CD14-positive monocyte (primary cell): ENCODE results near the gene GALNT15. TPM values are rescaled to one million over a fixed set of nuclear protein-coding genes. Genes with fewer than 3 reads are reported as not detected.

ENCODE experiments used
- DNase-seq, 3 donors: peaks; one replicate each; pipeline ENCODE4 v3.0.0-alpha.2; 2011 to 2022
- H2AFZ ChIP-seq: 2 replicates; pipeline ENCODE4 v1.6.0; 2012; ENCODE audit warnings: mild to moderate bottlenecking, low read depth, low read length, inconsistent platforms; ENCODE audit not compliant: insufficient read depth, poor library complexity, severe bottlenecking
- H3K27ac ChIP-seq, 2 donors: 1 replicate in 1 of 2; 2 replicates in 1 of 2; pipeline ENCODE4 v1.5.1; 2012 to 2013; ENCODE audit warnings: low read length in 2 of 2, control low read depth in 1 of 2, inconsistent platforms in 1 of 2, low read depth in 1 of 2, mild to moderate bottlenecking in 1 of 2
- H3K27me3 ChIP-seq, 2 donors: one replicate each; pipeline versions ENCODE4 v1.6.0 to v1.6.1; 2011 to 2013; ENCODE audit warnings: low read length in 2 of 2; ENCODE audit not compliant: control insufficient read depth in 2 of 2, insufficient read depth in 2 of 2
- H3K36me3 ChIP-seq, 2 donors: replicated peaks in 1 of 2; 1 replicate in 1 of 2; 2 replicates in 1 of 2; pipeline versions ENCODE4 v1.5.1 to v1.6.1; 2012 to 2013; ENCODE audit warnings: low read length in 2 of 2, control low read depth in 1 of 2, inconsistent platforms in 1 of 2, mild to moderate bottlenecking in 1 of 2; ENCODE audit not compliant: insufficient read depth in 2 of 2, control insufficient read depth in 1 of 2
- H3K4me1 ChIP-seq, 2 donors: 1 replicate in 1 of 2; 2 replicates in 1 of 2; pipeline versions ENCODE4 v1.5.1 to v1.6.1; 2012 to 2013; ENCODE audit warnings: low read length in 2 of 2, control low read depth in 1 of 2, inconsistent platforms in 1 of 2, mild to moderate bottlenecking in 1 of 2, moderate library complexity in 1 of 2; ENCODE audit not compliant: insufficient read depth in 2 of 2, control insufficient read depth in 1 of 2
- H3K4me2 ChIP-seq: replicated peaks from 2 replicates; pipeline ENCODE3; 2012; ENCODE audit warnings: low read length, moderate library complexity, mild to moderate bottlenecking; ENCODE audit not compliant: poor library complexity, severe bottlenecking; ENCODE audit errors: extremely low read depth
- H3K4me3 ChIP-seq, 3 experiments: fragments of 200-600 bp in 1 of 3; sonication (generic) in 1 of 3; replicated peaks in 1 of 3; 1 replicate in 2 of 3; 2 replicates in 1 of 3; pipeline ENCODE4 v1.5.1; 2011 to 2013; ENCODE audit warnings: low read length in 3 of 3, mild to moderate bottlenecking in 3 of 3, control low read depth in 2 of 3, low read depth in 2 of 3, inconsistent platforms in 1 of 3, moderate library complexity in 1 of 3
- H3K79me2 ChIP-seq: 2 replicates; pipeline ENCODE4 v1.6.0; 2012; ENCODE audit warnings: mild to moderate bottlenecking, control low read depth, inconsistent platforms, low read length, moderate library complexity; ENCODE audit not compliant: insufficient read depth
- H3K9ac ChIP-seq: 2 replicates; pipeline ENCODE4 v1.6.0; 2017; ENCODE audit warnings: low read length, mild to moderate bottlenecking; ENCODE audit not compliant: insufficient read depth, poor library complexity, severe bottlenecking
- H3K9me3 ChIP-seq, 2 donors: replicated peaks in 1 of 2; 1 replicate in 1 of 2; 2 replicates in 1 of 2; pipeline versions ENCODE4 v1.5.1 to v1.6.1; 2012 to 2013; ENCODE audit warnings: low read length in 2 of 2, control low read depth in 1 of 2; ENCODE audit not compliant: control insufficient read depth in 1 of 2, insufficient read depth in 1 of 2
- H4K20me1 ChIP-seq: 2 replicates; pipeline ENCODE4 v1.6.0; 2012; ENCODE audit warnings: mild to moderate bottlenecking, low read length, control low read depth, moderate library complexity; ENCODE audit not compliant: insufficient read depth
- H3K27ac Mint-ChIP-seq, 7 donors: one replicate each; pipeline ENCODE4 v1.8.0; 2020; ENCODE audit warnings: mild to moderate bottlenecking in 7 of 7, mixed read lengths in 7 of 7, moderate library complexity in 6 of 7, inconsistent platforms in 2 of 7
- H3K27me3 Mint-ChIP-seq, 3 donors: one replicate each; pipeline ENCODE4 v1.8.0; 2021 to 2022; ENCODE audit warnings: low read depth in 3 of 3, mild to moderate bottlenecking in 3 of 3, mixed read lengths in 3 of 3, moderate library complexity in 3 of 3, inconsistent platforms in 1 of 3
- H3K36me3 Mint-ChIP-seq, 2 donors: one replicate each; pipeline ENCODE4 v1.8.0; 2020; ENCODE audit warnings: mixed read lengths in 2 of 2, inconsistent platforms in 1 of 2, mild to moderate bottlenecking in 1 of 2
- H3K4me1 Mint-ChIP-seq: one replicate; pipeline ENCODE4 v1.8.0; 2020; ENCODE audit warnings: mild to moderate bottlenecking, mixed read lengths
- H3K4me3 Mint-ChIP-seq, 2 donors: one replicate each; pipeline ENCODE4 v1.8.0; 2020; ENCODE audit warnings: mild to moderate bottlenecking in 2 of 2, mixed read lengths in 2 of 2, moderate library complexity in 1 of 2
- H3K9me3 Mint-ChIP-seq, 7 donors: one replicate each; pipeline ENCODE4 v1.8.0; 2020 to 2022; ENCODE audit warnings: mixed read lengths in 7 of 7, mild to moderate bottlenecking in 6 of 7, moderate library complexity in 6 of 7, inconsistent platforms in 2 of 7
- CTCF ChIP-seq: fragments of 200-600 bp; IDR thresholded peaks from one replicate; pipeline ENCODE4 v1.8.0; 2022; ENCODE audit warnings: antibody characterized with exemption, mild to moderate bottlenecking
- WGBS: methylation state at CpG from one replicate; pipeline ENCODE4 v1.1.5; 2013; ENCODE audit warnings: missing lambda C conversion rate; ENCODE audit not compliant: insufficient coverage; 5-methylcytosine and 5-hydroxymethylcytosine counted together
- intact Hi-C, 2 donors: fragments of 100-400 bp; cut with micrococcal nuclease; formaldehyde crosslinking; loops; one replicate each; pipeline versions ENCODE4 v1.15.0 to v1.15.1; 2023
- polyA plus RNA-seq, 3 donors: library from polyadenylated mRNA; depleted of rRNA in 1 of 3; unstranded in 2 of 3; stranded (reverse) in 1 of 3; fragments of 300-500 nt in 2 of 3; fragments of >200 nt in 1 of 3; fragmentation: Illumina TruSeq in 2 of 3; gene quantifications; 1 replicate in 2 of 3; 2 replicates in 1 of 3; pipeline ENCODE4 v1.2.3, GENCODE V29; 2012 to 2021

Gene GALNT15
- polyA plus RNA-seq, 3 donors = not detected

- no peaks in the 10 kb centered on the region for H3K27me3 ChIP-seq
- H3K4me3 ChIP-seq = no peak overlapping the region
- H2AFZ ChIP-seq = no peak overlapping the region
- WGBS = 78% methylated on average over 8 of the region's 9 CpGs
- H3K36me3 Mint-ChIP-seq = peaks cover under 1% of the 10 kb centered on the region in 2 donors
- no peaks in the 10 kb centered on the region for H3K9me3 ChIP-seq
- no peak overlapping the region for H3K27ac Mint-ChIP-seq
- H3K4me3 Mint-ChIP-seq = no peak overlapping the region
- no peak for TF ChIP-seq CTCF
- H3K4me1 ChIP-seq = peaks cover 19 to 24% of the 10 kb centered on the region in 2 donors
- no peaks in the 10 kb centered on the region for H3K79me2 ChIP-seq
- DNase-seq = no peak
- H3K4me1 Mint-ChIP-seq = peaks cover 31% of the 10 kb centered on the region
- no peak overlapping the region for H3K27ac ChIP-seq
- no peaks in the 10 kb centered on the region for H3K36me3 ChIP-seq
- no peak overlapping the region for H3K4me2 ChIP-seq
- H4K20me1 ChIP-seq = no peaks in the 10 kb centered on the region
- H3K9me3 Mint-ChIP-seq = no peaks in the 10 kb centered on the region
- H3K27me3 Mint-ChIP-seq = no peaks in the 10 kb centered on the region
- intact Hi-C loops = loop anchor here in 1 of 2 donors (5.0 kb wide), 1 partner anchor 69 kb away; no protein-coding TSS in a partner anchor
- H3K9ac ChIP-seq = no peak overlapping the region
Measured at GRCh38 chr3:16251316-16252085, 77.0 kb downstream of the GALNT15 start.

- H3K27me3 Mint-ChIP-seq = no peaks in the 10 kb centered on the region
- no peak overlapping the region for H3K4me2 ChIP-seq
- 90% methylated on average over 3 of the region's 7 CpGs for WGBS
- H3K36me3 ChIP-seq = peaks cover 0 to 4% of the 10 kb centered on the region in 2 donors
- H3K27ac ChIP-seq = peak overlapping the region in 1 of 2 donors; percentile 80
- peaks cover 33% of the 10 kb centered on the region for H3K4me1 Mint-ChIP-seq
- H3K27me3 ChIP-seq = no peaks in the 10 kb centered on the region
- no peaks in the 10 kb centered on the region for H3K9me3 ChIP-seq
- no peak overlapping the region for H3K4me3 Mint-ChIP-seq
- no peaks in the 10 kb centered on the region for H3K79me2 ChIP-seq
- no peak for TF ChIP-seq CTCF
- H3K27ac Mint-ChIP-seq = peak overlapping the region in 3 of 7 donors; percentile 73 to 92 (median 92)
- DNase-seq = no peak
- peaks cover 19 to 21% of the 10 kb centered on the region in 2 donors for H3K4me1 ChIP-seq
- intact Hi-C loops = loop anchor here in 1 of 2 donors (5.0 kb wide), 1 partner anchor 70 kb away; no protein-coding TSS in a partner anchor
- no peak overlapping the region for H3K9ac ChIP-seq
- H2AFZ ChIP-seq = no peak overlapping the region
- H3K36me3 Mint-ChIP-seq = peaks cover 5% of the 10 kb centered on the region in 2 donors
- H3K4me3 ChIP-seq = no peak overlapping the region
- H4K20me1 ChIP-seq = no peaks in the 10 kb centered on the region
- no peaks in the 10 kb centered on the region for H3K9me3 Mint-ChIP-seq
Measured at GRCh38 chr3:16252243-16252978, 77.9 kb downstream of the GALNT15 start.
